PC-9 (cell line): Measurements from ENCODE around the gene KLK11. TPM values are rescaled to one million over a fixed set of nuclear protein-coding genes. Genes with fewer than 3 reads are reported as not detected.

ENCODE experiments used
- Bru-seq: library from RNA; stranded (reverse); fragments of 400-500 nt; gene quantifications from one replicate; lab custom pipeline; 2021; lab: Mats Ljungman, UMichigan
- BruChase-seq, 2 experiments: library from RNA; stranded (reverse); fragments of 400-500 nt; gene quantifications; one replicate each; lab custom pipeline; 2021; lab: Mats Ljungman, UMichigan
- BruUV-seq: library from RNA; stranded (reverse); fragments of 400-500 nt; replicated peaks from 2 replicates; lab custom pipeline; 2021; lab: Mats Ljungman, UMichigan
- CTCF ChIA-PET: fragments of 300-600 bp; sonication (Branson Sonifier 250); formaldehyde crosslinking; loops from one replicate; lab custom pipeline; 2022; ENCODE audit warnings: antibody characterized with exemption; lab: Charles Lee
- POLR2A ChIA-PET: fragments of 300-600 bp; sonication (Branson Sonifier 250); formaldehyde crosslinking; loops from one replicate; lab custom pipeline; 2022; ENCODE audit warnings: antibody characterized with exemption; ENCODE audit not compliant: unreplicated experiment; lab: Charles Lee
- DNase-seq, 2 experiments: peaks; one replicate each; pipeline versions ENCODE4 v3.0.0 to v3.0.0-alpha.2; 2015 to 2022; ENCODE audit warnings: mixed read lengths in 1 of 2
- H2AFZ ChIP-seq: fragments of 200-600 bp; sonication (generic); 2 replicates; pipeline ENCODE4 v1.8.1; 2017; ENCODE audit warnings: antibody characterized with exemption
- H3F3A ChIP-seq: fragments of 200-600 bp; sonication (generic); 2 replicates; pipeline ENCODE4 v1.8.1; 2017; ENCODE audit warnings: antibody characterized with exemption, mild to moderate bottlenecking, low read depth; ENCODE audit not compliant: insufficient read depth
- H3K27ac ChIP-seq: fragments of 200-600 bp; sonication (generic); 2 replicates; pipeline ENCODE4 v1.6.1; 2016; ENCODE audit warnings: mixed run types
- H3K27me3 ChIP-seq: fragments of 200-600 bp; sonication (generic); 2 replicates; pipeline ENCODE4 v1.6.1; 2016; ENCODE audit warnings: low read depth, mixed run types; ENCODE audit not compliant: insufficient read depth
- H3K36me3 ChIP-seq: fragments of 200-600 bp; sonication (generic); 2 replicates; pipeline ENCODE4 v1.6.1; 2016; ENCODE audit warnings: low read depth, mixed run types
- H3K4me1 ChIP-seq: fragments of 200-600 bp; sonication (generic); replicated peaks from 2 replicates; pipeline ENCODE4 v1.6.1; 2016; ENCODE audit warnings: mixed run types; ENCODE audit not compliant: insufficient read depth
- H3K4me2 ChIP-seq: fragments of 200-600 bp; sonication (generic); 2 replicates; pipeline ENCODE4 v1.6.1; 2017; ENCODE audit warnings: mixed run types
- H3K4me3 ChIP-seq: fragments of 200-600 bp; sonication (generic); 2 replicates; pipeline ENCODE4 v1.6.1; 2016; ENCODE audit warnings: mixed run types
- H3K79me2 ChIP-seq: fragments of 200-600 bp; sonication (generic); 2 replicates; pipeline ENCODE4 v1.6.1; 2017; ENCODE audit warnings: low read depth, mixed run types
- H3K9me2 ChIP-seq: fragments of 200-600 bp; sonication (generic); 2 replicates; pipeline ENCODE4 v1.8.1; 2017; ENCODE audit warnings: mild to moderate bottlenecking; ENCODE audit not compliant: insufficient read depth
- H3K9me3 ChIP-seq: fragments of 200-600 bp; sonication (generic); 2 replicates; pipeline ENCODE4 v1.8.1; 2016; ENCODE audit warnings: low read depth; ENCODE audit not compliant: insufficient read depth
- H4K20me1 ChIP-seq: fragments of 200-600 bp; sonication (generic); 2 replicates; pipeline ENCODE4 v1.8.1; 2017; ENCODE audit not compliant: insufficient read depth
- CTCF ChIP-seq: fragments of 200-600 bp; sonication (generic); conservative IDR thresholded peaks from 2 replicates; pipeline ENCODE4 v1.6.1; 2017; ENCODE audit warnings: mixed run types, antibody characterized with exemption, mild to moderate bottlenecking, moderate library complexity
- EZH2 ChIP-seq: fragments of 200-600 bp; sonication (generic); IDR thresholded peaks from 2 replicates; pipeline ENCODE4 v1.8.0; 2017; ENCODE audit warnings: antibody characterized with exemption, low read depth
- intact Hi-C: fragments of 100-400 bp; cut with micrococcal nuclease; formaldehyde crosslinking; loops from one replicate; pipeline ENCODE4 v1.10.0; 2022; ENCODE audit not compliant: unreplicated experiment
- long read RNA-seq: library from polyadenylated mRNA; stranded (forward); transcript quantifications from one replicate; pipeline ENCODE4 v2.0.0, GENCODE V29; 2022
- total RNA-seq: library from RNA; stranded (reverse); gene quantifications from 2 replicates; pipeline ENCODE4 v1.2.3, GENCODE V29; 2021

The KLK11 gene
- total RNA-seq: 1.5 and 1.6 TPM in 2 replicates
- percentile 9 among the genes with signal in this experiment for Bru-seq, nascent RNA
- BruChase-seq, experiment 1, labeled RNA remaining after a 2-hour chase: percentile 9 among the genes with signal in this experiment
- percentile 22 among the genes with signal in this experiment for BruChase-seq, experiment 2, labeled RNA remaining after a 6-hour chase
- long read RNA-seq, partial matches to known transcripts: 0 of 3 reads
- long read RNA-seq, other reads (novel, unspliced or antisense): 1 of 3 reads

- peaks cover under 1% of the 10 kb centered on the region; the same call in 1 of the 2 replicates for H3F3A ChIP-seq
- no peaks in the 10 kb centered on the region for H3K9me3 ChIP-seq
- no TSS peak for BruUV-seq
- no peak within 1 kb of the TSS for H3K4me3 ChIP-seq
- no peaks in the 10 kb centered on the region for H3K9me2 ChIP-seq
- TF ChIP-seq CTCF: no peak
- no peak for TF ChIP-seq EZH2
- H3K27ac ChIP-seq: no peak within 1 kb of the TSS
- no peaks in the 10 kb centered on the region for H3K79me2 ChIP-seq
- no peak within 1 kb of the TSS for H2AFZ ChIP-seq
- H3K4me1 ChIP-seq: no peaks in the 10 kb centered on the region
- intact Hi-C loops: no loop called here
- ChIA-PET CTCF (no interaction called here), POLR2A (no interaction called here)
- no peaks in the 10 kb centered on the region for H4K20me1 ChIP-seq
- peaks cover 22% of the 10 kb centered on the region; the same call in 1 of the 2 replicates for H3K27me3 ChIP-seq
- peak; percentile 34 to 76 for DNase-seq
- no peak within 1 kb of the TSS; the same call in 1 of the 2 replicates for H3K4me2 ChIP-seq
- H3K36me3 ChIP-seq: no peaks in the 10 kb centered on the region
Observed at GRCh38 chr19:51026554-51026831, at the start of gene KLK11. TSS of gene KLK11 (minus strand) at chr19:51026616. CDS start at chr19:51025631, 985 bp downstream.

GRCh38 chr19:51075998-51076397 is 49.6 kb upstream of the KLK11 start:
- intact Hi-C loops: no loop called here
- Histone ChIP-seq H4K20me1 (no peaks in the 10 kb centered on the region), H3K9me3 (peaks cover 17% of the 10 kb centered on the region), H3K79me2 (no peaks in the 10 kb centered on the region), H3K36me3 (no peaks in the 10 kb centered on the region), H3F3A (no peaks in the 10 kb centered on the region), H3K4me1 (no peaks in the 10 kb centered on the region), H3K27ac (no peak overlapping the region), H2AFZ (no peak overlapping the region), H3K9me2 (no peaks in the 10 kb centered on the region), H3K4me2 (no peak overlapping the region), H3K27me3 (peaks cover 69% of the 10 kb centered on the region), H3K4me3 (no peak overlapping the region)
- DNase-seq: no peak
- CTCF ChIA-PET: interaction anchor here (0.6 kb wide), 1 partner anchor 115 kb away, joined by 4 read pairs; no protein-coding TSS in a partner anchor
- POLR2A ChIA-PET: no interaction called here
- no peak for TF ChIP-seq EZH2
- no peak for TF ChIP-seq CTCF
- BruUV-seq: no TSS peak

- Histone ChIP-seq H3K4me2 (no peak overlapping the region), H3K36me3 (no peaks in the 10 kb centered on the region), H4K20me1 (no peaks in the 10 kb centered on the region), H3K79me2 (no peaks in the 10 kb centered on the region), H3K4me1 (no peaks in the 10 kb centered on the region), H3K27ac (no peak overlapping the region), H3K9me3 (peaks cover 17% of the 10 kb centered on the region), H3F3A (no peaks in the 10 kb centered on the region), H3K27me3 (peaks cover 98% of the 10 kb centered on the region), H3K4me3 (no peak overlapping the region), H2AFZ (no peak overlapping the region), H3K9me2 (no peaks in the 10 kb centered on the region)
- no TSS peak for BruUV-seq
- CTCF ChIA-PET: no interaction called here
- POLR2A ChIA-PET: no interaction called here
- peak in 1 of 2 experiments; percentile 55 for DNase-seq
- intact Hi-C loops: no loop called here
- no peak for TF ChIP-seq EZH2
- TF ChIP-seq CTCF: no peak
Observed at GRCh38 chr19:51071095-51071405, 44.6 kb upstream of the KLK11 start.
